GM21717 (cell line): ENCODE data around the gene KCNJ10.

ENCODE experiments used
- ATAC-seq: cut with Tn5 transposase; IDR thresholded peaks from one replicate; pipeline ENCODE4 v1.9.1; 2021; ENCODE audit warnings: mild to moderate bottlenecking, moderate library complexity; ENCODE audit not compliant: unreplicated experiment

Gene KCNJ10

DNA sequence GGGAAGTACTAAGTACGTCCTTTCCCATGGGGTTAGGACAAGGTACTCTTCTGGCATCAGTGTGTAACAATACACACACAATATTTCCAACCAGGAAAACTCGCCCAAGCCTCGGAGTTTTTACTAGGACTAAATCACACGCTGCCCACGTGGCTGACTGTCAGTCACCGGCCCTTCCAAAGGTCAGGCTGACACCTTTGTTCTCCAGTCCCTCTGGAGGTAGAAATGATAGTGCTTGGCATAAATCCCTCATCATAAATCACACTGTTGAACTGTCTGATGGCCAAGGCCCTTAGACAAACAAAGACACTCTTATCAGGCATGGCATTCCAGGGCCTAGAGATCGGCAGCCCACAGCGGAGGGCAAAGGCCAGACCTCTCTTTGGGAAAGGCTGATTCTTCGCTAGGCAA is 99.0 kb downstream of the KCNJ10 start:
- ATAC-seq: no peak

- no peak for ATAC-seq
Observed at GRCh38 chr1:159968901-159969300, 101.1 kb downstream of the KCNJ10 start.

GRCh38 chr1:159965263-159965662 is 104.7 kb downstream of the KCNJ10 start:
- ATAC-seq: no peak

- ATAC-seq: no peak
Observed at GRCh38 chr1:159964144-159964543, 105.8 kb downstream of the KCNJ10 start.

- ATAC-seq: no peak
Observed at GRCh38 chr1:159962176-159962575, 107.8 kb downstream of the KCNJ10 start.

DNA sequence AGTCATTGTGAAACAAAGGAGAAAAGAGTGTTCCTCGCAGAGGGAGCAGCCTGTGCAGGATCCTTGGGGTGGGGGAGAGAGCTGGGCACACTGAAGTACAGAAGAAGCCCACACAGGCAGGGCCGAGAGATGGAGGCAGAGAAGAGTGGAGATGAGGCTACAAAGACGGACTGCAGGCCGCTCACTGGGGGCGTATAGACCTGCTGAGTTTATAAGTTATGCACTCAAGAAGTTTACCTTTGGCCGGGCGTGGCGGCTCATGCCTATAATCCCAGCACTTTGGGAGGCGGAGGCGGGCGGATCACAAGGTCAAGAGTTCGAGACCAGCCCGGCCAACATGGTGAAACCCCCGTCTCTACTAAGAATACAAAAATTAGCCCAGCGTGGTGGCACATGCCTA is 108.3 kb downstream of the KCNJ10 start:
- ATAC-seq: no peak

- ATAC-seq: no peak
Observed at GRCh38 chr1:159960721-159961381, 109.1 kb downstream of the KCNJ10 start.

DNA sequence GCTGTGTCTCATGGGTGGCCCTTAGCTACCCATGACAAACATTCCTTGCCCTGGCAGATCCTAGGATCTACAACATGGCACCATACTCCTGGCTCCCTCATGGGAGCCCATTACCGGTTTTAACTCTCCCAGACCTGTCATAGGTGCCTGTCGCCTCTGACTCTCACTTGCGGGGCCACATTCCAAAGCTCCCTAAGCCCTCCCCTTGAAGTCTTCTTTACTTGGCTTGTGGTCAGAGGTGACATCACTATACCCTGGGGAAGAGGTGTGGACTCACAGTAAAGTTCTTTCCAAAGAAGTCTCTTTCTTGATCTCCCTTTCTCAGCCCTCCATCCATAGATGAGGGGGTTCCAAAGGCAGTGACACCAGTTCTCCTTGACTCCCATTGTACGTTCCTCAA is 110.5 kb downstream of the KCNJ10 start:
- ATAC-seq: no peak

DNA sequence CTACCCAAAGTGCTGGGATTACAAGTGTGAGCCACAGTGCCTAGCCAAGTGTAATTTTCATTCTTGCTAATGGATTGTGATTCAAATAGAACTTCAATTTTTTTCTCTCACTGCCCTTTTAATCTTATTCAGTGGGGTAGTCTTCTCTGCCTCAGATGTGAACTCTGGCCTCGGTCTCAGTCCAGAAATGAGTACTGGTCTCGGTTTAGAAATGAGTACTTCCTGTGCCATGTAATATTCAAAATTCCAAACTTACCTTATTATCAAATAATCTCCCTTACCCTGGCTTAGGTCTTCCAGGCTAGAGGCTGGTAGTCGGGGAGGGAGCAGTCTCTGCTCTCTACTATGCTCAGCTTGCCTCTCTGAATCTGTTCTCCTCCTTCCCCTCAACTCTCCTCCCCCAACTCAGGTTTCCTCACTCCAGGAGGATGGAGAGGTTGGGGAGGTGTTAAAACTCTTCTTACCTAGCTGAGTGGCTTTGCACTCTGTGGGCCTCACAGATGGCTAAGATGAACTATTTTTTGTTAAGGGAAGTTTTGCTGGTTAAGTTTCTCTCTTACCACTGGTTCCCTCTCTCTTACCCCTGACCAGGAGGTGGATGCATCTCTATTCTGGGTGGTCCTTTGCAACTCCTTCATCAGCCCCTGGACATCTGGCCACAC is 111.1 kb downstream of the KCNJ10 start:
- no peak for ATAC-seq

DNA sequence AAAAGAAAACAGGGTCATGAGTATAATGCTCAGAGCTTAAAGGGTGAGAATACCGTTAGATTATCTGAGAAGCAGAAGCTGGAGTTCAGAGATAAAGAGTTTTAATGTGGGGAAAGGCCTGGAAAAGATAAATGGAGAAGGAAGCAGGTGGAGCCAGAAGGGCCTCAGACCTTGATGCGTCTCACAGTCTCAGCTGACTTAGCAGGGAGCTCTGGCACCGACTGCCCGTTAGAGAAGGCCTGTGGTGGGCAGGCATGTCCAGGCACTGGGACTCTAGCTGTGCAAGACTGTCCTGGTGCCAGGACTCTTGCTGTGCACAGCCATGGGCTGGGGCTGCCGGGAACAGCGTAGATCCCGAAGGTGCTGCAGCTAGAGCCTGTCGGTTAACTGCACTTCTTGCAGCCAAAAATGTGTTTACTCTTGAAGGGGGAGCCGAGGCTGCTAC is 112.1 kb downstream of the KCNJ10 start:
- no peak for ATAC-seq

- no peak for ATAC-seq
Observed at GRCh38 chr1:159955456-159955855, 114.5 kb downstream of the KCNJ10 start.

DNA sequence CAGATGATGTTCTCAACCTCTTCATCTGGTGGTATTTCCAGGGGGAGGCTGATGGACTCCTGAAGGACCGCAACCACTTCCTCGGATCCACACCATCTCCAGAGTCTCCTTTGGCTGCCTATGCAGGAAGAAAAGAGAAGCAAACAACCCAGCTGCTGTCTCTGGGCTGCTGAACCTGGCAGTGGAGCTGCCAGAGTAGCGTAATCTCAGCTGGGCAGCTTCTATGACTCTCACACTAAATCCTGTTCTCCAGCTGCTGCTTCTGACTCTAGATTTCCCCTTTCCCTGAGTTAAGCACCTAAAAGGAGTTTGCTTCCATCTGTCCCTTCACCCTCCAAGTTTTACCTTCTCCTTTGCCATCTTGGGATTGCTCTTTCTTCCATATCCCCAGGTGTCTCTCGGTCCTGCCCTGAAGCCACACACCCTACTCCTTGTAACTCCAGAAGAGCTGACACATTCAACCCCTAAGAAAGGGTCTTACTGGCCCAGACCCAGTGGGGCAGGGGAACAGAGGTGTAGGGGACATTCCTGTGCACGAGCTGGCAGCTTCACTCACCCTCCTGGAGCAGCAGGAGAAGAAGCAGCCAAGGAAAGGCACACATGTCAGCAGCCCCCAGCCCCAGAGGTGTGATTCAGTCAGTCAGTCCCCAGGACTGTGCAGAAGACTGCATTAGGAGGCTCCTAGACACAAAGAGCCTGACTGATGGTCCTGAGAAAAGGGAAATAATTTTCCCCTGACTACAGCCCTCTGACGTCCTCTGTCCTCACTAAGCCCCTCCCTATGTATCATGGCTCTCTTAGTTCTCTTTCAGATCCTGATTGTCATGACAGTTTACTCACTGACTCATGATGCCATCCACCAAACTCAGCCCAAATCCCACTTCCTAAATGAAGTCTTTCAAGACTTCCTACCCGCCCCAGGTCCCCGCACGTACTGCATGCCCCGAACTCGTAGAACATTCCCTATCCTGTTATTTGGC is 116.1 kb downstream of the KCNJ10 start, which contains the start of gene SLAMF9:
Gene SLAMF9, minus strand, starts transcription at position 702 of the 980 bp plus-strand sequence. Its CDS starts 100 bp downstream, at position 602.
- ATAC-seq: no peak

- ATAC-seq: no peak
Observed at GRCh38 chr1:159952932-159953331, 117.0 kb downstream of the KCNJ10 start.

DNA sequence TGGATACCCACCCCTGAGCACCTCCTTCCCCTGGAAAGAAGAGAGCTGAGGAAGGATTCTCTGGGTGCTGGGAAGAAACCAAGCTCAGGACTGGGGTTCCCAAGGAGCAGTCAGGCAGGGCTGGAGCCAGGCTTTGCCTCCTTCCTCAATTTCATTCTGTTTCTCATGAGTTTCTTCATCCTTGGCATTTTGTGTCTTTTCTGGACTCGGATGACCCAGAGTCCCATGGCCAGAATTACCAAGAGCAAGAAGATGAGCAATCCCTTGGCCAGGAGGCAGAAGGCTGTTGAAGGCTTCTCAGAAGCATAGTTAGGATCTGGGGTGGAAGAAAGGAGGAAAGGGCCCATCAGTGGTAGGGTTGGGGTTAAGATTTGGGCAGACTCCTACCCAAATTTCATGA is 118.4 kb downstream of the KCNJ10 start:
- no peak for ATAC-seq

DNA sequence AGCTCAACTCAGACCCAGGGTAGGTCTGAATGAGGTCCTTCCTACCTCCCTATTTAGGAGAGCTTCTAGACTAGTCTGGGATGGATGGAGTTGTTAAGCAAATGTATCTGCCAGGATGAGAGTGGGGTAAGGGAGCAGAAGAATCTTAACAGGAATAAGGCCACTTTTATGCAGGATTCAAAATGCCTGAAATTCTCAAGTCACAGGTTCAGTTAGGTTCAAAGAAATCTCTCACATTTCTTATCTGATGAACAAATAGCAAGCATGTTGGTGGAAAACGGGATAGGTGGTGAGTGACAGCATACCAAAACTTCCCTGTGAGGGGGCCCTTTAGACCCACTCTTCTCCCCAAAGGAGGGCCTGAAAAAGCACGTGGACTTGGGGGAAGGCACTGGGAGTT is 118.9 kb downstream of the KCNJ10 start:
- ATAC-seq: no peak

DNA sequence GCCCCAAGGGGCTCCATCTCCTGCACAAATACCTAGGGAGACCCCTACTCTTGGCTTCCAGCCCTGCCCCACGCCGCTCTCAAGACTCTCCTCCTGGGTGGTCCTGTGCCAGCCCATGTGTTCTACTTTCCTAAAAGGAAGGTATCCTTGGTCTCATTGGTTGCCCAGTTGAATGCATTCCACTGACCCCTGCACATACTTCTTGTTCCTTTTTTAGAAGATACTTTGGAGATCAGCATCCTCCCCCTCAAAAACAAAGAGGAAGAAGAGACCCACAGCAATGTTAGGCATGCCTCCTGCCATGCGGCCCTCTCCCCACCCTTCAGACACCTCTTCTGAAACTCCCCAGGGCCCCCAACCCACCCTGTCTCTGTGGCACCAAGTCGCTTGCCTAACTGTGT is 120.0 kb downstream of the KCNJ10 start:
- ATAC-seq: no peak

GRCh38 chr1:159949123-159949522 is 120.8 kb downstream of the KCNJ10 start:
- no peak for ATAC-seq
